ENCODE data around the gene METTL21C.
A peak's percentile ranks its signal among the peaks of the same experiment; 100 is the strongest.

METTL21C gene

GRCh38 chr13:102694937-102695336 is at the start of gene METTL21C:
Gene METTL21C, minus strand, starts transcription at chr13:102695044. Its CDS starts 546 bp downstream, at chr13:102694498.
- no peak for DNase-seq

- DNase-seq: no peak
Observed at GRCh38 chr13:102742506-102742905, 47.7 kb upstream of the METTL21C start.

GRCh38 chr13:102742101-102742500 is 47.3 kb upstream of the METTL21C start:
- no peak for DNase-seq

GRCh38 chr13:102729560-102730270 is 34.9 kb upstream of the METTL21C start:
- DNase-seq: peak; percentile 17

GRCh38 chr13:102726430-102726829 is 31.6 kb upstream of the METTL21C start:
- DNase-seq: peak; percentile 55

GRCh38 chr13:102724923-102725322 is 30.1 kb upstream of the METTL21C start:
- peak; percentile 49 for DNase-seq

GRCh38 chr13:102721800-102722231 is 27.0 kb upstream of the METTL21C start:
- no peak for DNase-seq

- no peak for DNase-seq
Observed at GRCh38 chr13:102718746-102719145, 23.9 kb upstream of the METTL21C start.

GRCh38 chr13:102715447-102715846 is 20.6 kb upstream of the METTL21C start:
- no peak for DNase-seq

GRCh38 chr13:102710261-102710679 is 15.4 kb upstream of the METTL21C start:
- no peak for DNase-seq

- no peak for DNase-seq
Observed at GRCh38 chr13:102709536-102709935, 14.7 kb upstream of the METTL21C start.

- no peak for DNase-seq
Observed at GRCh38 chr13:102708991-102709390, 14.1 kb upstream of the METTL21C start.

- DNase-seq: no peak
Observed at GRCh38 chr13:102708211-102708610, 13.4 kb upstream of the METTL21C start.

GRCh38 chr13:102707467-102707866 is 12.6 kb upstream of the METTL21C start:
- DNase-seq: no peak

- no peak for DNase-seq
Observed at GRCh38 chr13:102704238-102705058, 9.6 kb upstream of the METTL21C start.

GRCh38 chr13:102703726-102704035 is 8.8 kb upstream of the METTL21C start:
- DNase-seq: no peak

GRCh38 chr13:102702965-102703725 is 8.3 kb upstream of the METTL21C start:
- no peak for DNase-seq

GRCh38 chr13:102701331-102701730 is 6.5 kb upstream of the METTL21C start:
- DNase-seq: no peak

GRCh38 chr13:102700088-102701031 is 5.5 kb upstream of the METTL21C start:
- no peak for DNase-seq

- DNase-seq: no peak
Observed at GRCh38 chr13:102699504-102699903, 4.7 kb upstream of the METTL21C start.

- DNase-seq: no peak
Observed at GRCh38 chr13:102698649-102698980, 3.8 kb upstream of the METTL21C start.

- no peak for DNase-seq
Observed at GRCh38 chr13:102697929-102698648, 3.2 kb upstream of the METTL21C start.
